GM21528 (cell line): ENCODE results near the gene TRIP12.
"Not testable (repeated sequence)": the region's sequence is repeated elsewhere in the genome, so short reads cannot be mapped to it uniquely, and the experiment has no call there.

Source experiments
- ATAC-seq: cut with Tn5 transposase; IDR thresholded peaks from one replicate; pipeline ENCODE4 v1.9.1; 2021; ENCODE audit warnings: mild to moderate bottlenecking, moderate library complexity; ENCODE audit not compliant: unreplicated experiment, low FRiP score

TRIP12 gene

GRCh38 chr2:229921101-229921891, 513 bp downstream of the TRIP12 start:
- peak; percentile 23 for ATAC-seq

- no peak for ATAC-seq
Observed at GRCh38 chr2:229920011-229920641, 1.7 kb downstream of the TRIP12 start.

GRCh38 chr2:229917793-229918192, 4.0 kb downstream of the TRIP12 start:
- ATAC-seq = no peak

GRCh38 chr2:229914171-229914570, 7.6 kb downstream of the TRIP12 start:
- no peak for ATAC-seq

- peak; percentile 67 for ATAC-seq
Observed at GRCh38 chr2:229910832-229911412, 10.9 kb downstream of the TRIP12 start.

GRCh38 chr2:229910147-229910831, 11.5 kb downstream of the TRIP12 start:
- ATAC-seq = no peak

GRCh38 chr2:229909090-229909489, 12.7 kb downstream of the TRIP12 start:
- no peak for ATAC-seq

- ATAC-seq = no peak
Observed at GRCh38 chr2:229905601-229906000, 16.2 kb downstream of the TRIP12 start.

GRCh38 chr2:229903037-229903436, 18.8 kb downstream of the TRIP12 start:
- ATAC-seq = no peak

- no peak for ATAC-seq
Observed at GRCh38 chr2:229901819-229902218, 20.0 kb downstream of the TRIP12 start.

- ATAC-seq = not testable (repeated sequence)
Observed at GRCh38 chr2:229900514-229900913, 21.3 kb downstream of the TRIP12 start.

GRCh38 chr2:229900012-229900411, 21.8 kb downstream of the TRIP12 start:
- ATAC-seq = no peak

GRCh38 chr2:229899604-229900003, 22.2 kb downstream of the TRIP12 start:
- ATAC-seq = no peak

GRCh38 chr2:229896857-229897256, 25.0 kb downstream of the TRIP12 start:
- ATAC-seq = no peak

GRCh38 chr2:229889023-229889422, 32.8 kb downstream of the TRIP12 start:
- ATAC-seq = no peak

GRCh38 chr2:229888031-229888430, 33.8 kb downstream of the TRIP12 start:
- ATAC-seq = no peak

GRCh38 chr2:229887441-229887840, 34.4 kb downstream of the TRIP12 start:
- ATAC-seq = no peak

GRCh38 chr2:229884775-229885699, 36.8 kb downstream of the TRIP12 start:
- peak; percentile 79 for ATAC-seq

GRCh38 chr2:229882583-229882982, 39.2 kb downstream of the TRIP12 start:
- no peak for ATAC-seq
